Stimulated activated CD4-positive, alpha-beta T cell treated with anti-CD3 and anti-CD28 coated beads, Interleukin-15, amount 100 ng/mL, for 1 hour (primary cell): ENCODE results near the gene RPL29.

Source experiments
- DNase-seq, 2 donors: peaks; one replicate each; pipeline ENCODE4 v3.0.0-alpha.2; 2020; ENCODE audit warnings: low read depth in 1 of 2, low spot score in 1 of 2

Gene RPL29

DNA sequence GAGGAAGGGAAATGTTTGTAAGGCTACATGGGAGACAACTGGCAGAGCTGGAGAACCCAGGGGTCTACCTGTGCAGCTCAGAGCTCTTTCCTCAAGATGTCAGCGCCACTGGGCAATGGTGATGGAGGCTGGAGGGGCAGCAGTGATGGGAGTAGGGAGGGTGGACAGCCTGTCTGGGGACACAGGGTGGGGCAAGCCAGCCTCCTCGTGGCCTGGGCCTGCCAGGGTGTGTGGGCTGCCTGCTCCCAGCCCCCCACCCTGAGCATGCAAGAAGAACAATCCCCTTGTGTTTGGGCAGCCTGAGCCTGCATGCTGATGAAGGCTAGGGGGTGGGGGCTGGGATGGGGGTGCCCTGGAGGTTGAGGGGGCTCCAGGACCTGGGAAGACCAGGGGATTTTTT is 29.7 kb downstream of the RPL29 start:
- no peak for DNase-seq

DNA sequence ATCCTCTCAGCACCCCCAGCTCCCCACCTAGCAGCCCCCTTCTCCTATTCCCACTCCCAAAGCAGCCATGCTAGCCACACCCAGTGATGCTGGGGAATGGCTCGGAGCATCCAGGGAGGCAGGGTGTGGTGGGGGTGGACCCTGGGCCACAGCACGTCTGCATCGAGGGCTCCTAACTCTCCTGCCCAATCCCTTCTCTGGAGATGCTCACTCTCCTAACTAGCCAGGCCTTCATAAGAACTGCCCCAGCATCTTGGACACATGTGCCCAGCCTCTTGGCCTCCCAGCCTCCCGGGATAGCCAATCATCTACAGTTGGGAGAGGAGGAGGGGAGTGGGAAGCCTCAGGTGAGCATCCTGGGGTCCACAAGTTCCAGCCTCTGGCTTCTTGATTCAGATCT is 31.2 kb downstream of the RPL29 start:
- DNase-seq: no peak

DNA sequence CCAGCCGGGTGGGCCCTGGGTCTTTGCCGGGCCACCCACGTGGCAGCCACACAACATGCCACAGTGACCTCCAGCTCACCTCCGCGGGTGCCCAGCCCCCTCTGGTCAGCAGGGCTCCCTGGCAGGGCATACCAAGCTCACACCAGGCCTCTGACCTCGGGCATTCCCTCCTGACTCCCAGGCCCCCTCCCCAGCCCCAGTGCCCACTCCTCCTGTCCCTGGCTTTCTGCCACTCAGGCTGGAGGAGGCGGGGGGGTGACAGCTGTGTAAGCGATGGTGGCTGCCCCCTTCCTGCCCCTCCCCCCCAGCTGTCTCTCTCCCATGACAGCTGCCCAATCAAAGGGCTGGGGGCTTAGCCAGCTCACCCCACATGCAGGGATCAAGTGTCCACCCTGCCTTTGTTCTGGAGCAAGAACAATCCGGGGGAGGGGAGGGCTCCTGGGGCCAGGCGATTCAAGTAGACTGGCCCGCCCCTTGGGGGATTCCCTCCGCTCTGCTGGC is 31.7 kb downstream of the RPL29 start:
- no peak for DNase-seq

DNA sequence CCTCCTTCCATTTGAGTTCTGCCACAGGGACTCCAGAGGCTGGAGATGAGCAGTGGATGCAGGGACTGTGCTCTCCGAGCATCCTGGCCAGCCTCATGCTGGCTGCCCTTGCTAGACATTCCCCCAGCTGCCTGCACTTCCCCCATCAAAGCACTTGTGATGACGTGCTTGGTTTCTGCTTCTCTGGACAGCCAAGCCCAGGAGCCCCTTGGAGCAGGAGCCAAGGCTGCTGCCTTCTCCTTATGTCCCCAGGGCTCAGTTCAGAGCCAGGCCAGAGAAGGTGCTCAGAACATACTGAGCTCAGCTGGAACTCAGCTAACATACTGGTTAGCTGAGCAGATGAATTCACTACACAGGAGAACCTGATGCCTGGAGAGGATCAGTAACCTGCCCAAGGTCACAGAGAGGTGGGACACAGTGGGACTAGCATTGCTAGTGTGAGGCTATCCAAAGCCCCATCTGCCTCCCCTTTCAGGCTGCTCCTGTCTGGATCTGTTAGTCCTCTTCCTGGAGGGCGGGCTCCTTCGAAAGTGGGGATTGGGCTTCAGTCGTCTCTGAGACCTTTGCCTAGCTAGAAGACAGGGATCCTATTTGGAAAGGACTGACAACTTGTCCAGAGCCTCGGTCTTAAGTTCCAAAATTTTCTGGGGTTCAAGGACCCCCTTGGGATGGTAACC is 32.7 kb downstream of the RPL29 start:
- no peak for DNase-seq

DNA sequence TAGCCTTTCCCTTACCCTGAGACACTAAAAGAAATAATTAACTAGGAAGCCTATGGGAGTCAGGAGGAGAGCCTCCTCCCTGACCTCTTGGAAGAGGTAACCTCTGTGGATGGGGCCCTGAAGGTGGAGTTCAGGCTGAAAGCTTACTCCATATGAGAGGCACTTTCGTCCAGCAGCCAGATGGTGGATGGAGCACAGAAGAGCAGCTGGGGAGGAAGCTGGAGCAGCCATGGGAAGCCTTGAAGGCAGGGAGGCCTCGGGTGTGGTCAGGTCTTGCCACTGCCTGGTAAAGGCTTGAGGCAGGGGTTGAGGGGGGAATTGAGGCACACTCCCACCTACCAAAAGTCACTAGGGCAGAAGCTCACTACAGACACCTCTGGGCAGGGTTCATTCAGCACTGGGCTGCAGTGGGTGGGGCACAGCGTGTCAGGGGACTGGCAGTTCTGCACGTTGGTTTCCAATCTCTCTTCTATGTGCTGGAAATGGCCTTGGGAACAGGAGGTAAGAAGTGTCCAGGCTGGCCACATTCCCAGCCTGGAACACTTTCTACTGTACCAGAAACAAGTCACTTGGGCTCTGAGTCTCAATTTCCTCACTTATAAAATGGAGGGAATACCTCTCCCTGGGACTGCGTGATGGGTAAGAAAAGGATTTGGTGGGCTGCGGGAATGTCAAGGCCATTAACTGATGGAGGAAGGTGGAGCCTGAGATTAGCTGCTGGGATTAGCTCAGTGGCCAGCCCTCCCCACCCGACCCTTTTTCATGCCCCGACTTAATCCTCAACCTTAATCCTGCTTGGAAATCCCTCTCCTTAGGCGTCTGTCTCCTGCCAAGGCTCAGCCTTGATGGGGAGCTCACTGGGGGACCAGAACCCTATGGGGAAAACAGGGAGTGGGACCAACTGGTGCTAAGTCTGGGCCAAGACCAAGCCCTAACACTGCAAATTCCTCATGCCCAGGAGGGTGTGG is 33.8 kb downstream of the RPL29 start:
- DNase-seq: no peak

DNA sequence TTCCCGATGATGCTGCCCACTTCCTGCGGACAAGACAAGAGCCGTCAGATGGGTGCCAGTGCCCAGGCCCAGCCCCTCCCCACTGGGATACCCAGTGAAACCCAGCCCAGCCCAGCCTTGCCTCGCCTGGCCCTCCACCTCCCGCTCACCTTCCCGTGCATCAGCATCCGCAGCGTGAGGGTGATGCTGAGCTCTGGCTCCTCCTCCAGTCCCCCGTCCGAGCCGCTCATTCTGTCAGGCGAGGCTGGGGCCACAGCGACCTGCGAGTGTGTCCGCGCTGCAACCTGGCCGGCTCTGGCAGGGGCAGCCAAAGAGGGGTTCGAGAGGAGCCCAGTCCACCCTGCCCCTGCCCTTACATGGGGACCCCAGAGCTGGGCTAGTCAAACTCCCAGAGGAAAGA is 34.7 kb downstream of the RPL29 start:
- DNase-seq: no peak

DNA sequence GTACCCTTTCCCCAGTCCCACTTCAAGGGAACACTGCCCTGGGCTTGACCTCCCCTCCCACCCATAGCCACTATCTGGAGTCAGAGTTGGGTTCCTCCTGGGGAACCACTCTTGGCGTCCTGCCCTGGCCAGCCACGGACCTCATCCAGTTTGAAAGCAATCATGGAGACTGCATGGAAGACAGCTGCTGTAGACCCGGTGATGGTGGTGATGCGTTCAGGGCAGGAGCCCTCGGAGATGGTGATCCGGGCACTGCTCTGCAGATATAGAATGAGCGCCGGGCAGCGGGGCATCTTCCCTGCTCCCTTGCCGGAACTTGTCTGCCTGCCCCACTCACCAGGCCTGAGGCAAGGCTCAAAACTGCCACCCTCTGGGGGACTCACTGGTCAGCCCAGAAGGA is 35.3 kb downstream of the RPL29 start:
- no peak for DNase-seq

DNA sequence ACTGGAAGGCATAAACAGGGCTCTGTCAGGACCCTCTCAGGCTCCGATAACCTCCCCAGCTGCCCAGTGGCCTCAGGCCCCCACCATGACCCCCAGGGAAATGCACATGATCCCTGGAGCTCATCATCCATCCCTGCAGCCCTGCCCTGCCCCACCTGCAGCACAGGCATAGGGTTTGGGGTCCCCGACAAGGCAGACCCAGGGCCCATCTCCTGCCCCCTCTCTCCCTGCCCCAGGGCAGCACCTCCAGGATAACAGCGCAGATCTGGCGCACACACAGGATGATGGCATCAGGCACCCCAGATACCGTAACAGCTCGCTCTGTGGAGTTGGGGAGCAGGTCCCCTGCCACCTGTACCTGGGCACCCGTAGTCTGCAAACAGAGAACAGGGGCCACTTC is 36.0 kb downstream of the RPL29 start:
- no peak for DNase-seq

DNA sequence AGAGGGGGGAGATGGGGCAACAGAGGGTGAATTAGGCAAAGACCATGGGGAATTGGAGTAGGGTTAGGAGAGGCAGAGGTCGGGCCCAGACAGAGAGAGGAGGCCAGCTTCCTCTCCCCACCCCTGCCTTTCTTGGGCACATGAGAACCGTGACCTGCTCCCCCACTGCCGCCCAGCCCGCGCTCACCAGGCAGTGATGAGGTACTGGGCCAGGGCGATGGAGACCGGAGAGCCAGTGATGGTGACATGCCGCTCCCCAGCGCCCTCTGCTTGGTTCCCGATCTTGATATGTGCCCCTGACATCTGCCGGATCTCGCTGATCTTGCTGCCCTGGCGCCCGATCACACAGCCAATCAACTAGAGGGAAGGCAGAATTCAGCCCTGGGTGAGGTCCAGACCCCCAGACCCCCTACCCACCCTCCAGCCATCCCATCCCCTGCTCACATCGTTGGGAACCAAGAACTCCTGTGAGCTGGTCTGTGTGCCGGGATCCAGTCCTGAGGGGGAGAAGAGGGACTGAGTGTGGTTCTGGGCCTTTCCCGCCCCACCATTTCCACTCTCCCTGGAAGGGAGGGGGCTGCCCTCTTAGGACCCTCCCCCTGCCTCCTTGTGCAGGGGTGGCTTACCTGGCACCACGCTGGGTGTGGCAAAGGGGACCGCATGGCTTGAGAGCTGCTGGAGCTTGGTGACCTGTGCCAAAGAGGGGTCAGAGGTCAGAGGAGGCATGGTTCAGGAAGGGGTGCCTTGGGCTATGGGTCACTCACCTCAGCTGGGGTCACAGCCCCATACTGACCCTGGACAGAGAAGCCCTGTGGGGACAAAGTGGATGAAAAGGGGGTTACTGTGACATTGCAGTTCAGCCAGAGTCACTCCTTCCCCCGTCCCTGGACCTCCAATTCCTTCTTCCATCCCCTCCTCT is 36.8 kb downstream of the RPL29 start:
- DNase-seq: no peak

DNA sequence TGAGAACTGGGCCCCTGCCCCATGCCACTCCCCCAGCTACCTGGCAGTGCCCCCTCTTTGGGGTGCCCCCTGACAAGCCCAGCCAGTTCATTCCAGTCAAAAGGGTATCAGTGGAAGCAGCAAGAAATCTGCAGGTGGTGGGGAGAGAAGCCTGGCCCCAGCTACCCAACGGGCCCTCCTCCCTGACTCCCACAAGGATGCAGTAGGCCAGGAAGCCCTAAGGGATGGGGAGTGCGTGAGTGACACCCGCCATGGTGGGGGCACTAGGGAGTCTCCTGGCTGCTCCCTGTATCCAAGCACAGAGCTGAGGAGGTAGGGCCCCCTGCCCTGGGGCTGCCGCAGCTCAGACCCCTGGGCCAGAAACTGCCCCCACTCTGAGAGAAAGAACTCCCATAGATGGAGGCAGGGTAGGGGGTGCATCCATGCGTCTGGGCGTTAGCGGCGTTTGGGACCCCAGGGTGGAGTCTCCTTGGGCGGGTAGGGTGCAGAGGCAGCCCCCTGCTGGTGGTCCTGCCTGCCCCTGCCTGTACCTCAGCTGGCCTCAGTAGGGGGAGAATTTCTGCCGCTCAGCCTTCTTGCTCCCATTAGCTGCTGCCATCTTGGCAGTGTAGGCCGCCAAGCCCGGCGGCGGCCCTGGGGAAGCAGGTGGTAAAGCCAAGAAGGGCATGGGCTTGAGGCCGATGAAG is 38.0 kb downstream of the RPL29 start:
- no peak for DNase-seq

DNA sequence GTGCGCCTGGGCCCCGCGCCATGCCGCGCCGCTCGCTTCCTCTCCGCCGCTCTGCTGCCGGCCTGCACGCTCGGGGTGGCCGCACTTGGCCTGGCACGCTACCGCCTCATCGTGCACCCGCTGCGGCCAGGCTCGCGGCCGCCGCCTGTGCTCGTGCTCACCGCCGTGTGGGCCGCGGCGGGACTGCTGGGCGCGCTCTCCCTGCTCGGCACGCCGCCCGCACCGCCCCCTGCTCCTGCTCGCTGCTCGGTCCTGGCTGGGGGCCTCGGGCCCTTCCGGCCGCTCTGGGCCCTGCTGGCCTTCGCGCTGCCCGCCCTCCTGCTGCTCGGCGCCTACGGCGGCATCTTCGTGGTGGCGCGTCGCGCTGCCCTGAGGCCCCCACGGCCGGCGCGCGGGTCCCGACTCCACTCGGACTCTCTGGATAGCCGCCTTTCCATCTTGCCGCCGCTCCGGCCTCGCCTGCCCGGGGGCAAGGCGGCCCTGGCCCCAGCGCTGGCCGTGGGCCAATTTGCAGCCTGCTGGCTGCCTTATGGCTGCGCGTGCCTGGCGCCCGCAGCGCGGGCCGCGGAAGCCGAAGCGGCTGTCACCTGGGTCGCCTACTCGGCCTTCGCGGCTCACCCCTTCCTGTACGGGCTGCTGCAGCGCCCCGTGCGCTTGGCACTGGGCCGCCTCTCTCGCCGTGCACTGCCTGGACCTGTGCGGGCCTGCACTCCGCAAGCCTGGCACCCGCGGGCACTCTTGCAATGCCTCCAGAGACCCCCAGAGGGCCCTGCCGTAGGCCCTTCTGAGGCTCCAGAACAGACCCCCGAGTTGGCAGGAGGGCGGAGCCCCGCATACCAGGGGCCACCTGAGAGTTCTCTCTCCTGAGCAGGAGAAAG is 39.6 kb downstream of the RPL29 start:
- DNase-seq: no peak

DNA sequence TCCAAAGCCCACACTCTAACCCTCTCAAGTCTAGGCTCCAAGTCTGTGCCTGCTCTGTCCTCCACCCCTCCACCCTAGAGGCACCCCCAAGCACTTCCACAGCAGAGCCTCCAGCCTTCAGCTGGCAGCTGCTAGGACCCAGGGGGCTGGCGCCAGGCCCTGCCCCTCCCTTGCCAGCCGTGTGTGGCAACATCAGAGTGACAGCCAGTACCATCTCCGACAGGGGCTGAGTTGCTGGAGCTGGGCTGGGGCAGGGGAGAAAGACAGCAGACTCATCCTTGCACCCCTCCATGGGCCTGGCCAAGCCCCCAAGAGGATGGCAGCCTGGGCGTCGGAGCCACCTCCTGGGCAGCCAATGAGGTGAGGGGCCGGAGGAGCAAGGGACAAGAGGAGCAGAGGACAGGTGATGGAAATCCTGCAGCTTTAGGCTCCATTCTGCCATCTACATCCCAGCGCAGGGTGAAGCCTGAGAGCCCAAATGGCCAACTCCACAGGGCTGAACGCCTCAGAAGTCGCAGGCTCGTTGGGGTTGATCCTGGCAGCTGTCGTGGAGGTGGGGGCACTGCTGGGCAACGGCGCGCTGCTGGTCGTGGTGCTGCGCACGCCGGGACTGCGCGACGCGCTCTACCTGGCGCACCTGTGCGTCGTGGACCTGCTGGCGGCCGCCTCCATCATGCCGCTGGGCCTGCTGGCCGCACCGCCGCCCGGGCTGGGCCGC is 40.4 kb downstream of the RPL29 start, which contains the start of gene GPR62:
Gene GPR62, plus strand, starts transcription at position 207 of the 718 bp plus-strand sequence. Its CDS starts 272 bp downstream, at position 479.
- DNase-seq: no peak

DNA sequence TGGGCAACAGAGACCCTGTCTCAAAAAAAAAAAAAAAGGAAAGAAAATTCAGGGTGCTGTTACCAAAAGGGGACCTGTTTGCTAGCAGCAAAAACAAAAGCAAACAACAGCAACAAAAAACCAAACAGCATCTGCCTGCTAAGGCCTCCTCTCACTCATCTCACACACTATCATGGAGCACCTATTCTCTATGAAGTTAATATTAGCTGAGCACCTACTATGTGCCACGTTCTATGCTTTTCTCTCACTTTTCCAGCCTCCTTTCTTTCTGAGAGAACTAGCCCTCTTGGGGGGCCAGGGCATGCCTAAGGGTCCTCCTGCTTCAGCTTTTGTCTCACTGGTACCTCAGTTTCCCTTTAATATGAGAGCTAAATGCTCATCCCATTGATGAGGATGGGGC is 41.0 kb downstream of the RPL29 start:
- no peak for DNase-seq

DNA sequence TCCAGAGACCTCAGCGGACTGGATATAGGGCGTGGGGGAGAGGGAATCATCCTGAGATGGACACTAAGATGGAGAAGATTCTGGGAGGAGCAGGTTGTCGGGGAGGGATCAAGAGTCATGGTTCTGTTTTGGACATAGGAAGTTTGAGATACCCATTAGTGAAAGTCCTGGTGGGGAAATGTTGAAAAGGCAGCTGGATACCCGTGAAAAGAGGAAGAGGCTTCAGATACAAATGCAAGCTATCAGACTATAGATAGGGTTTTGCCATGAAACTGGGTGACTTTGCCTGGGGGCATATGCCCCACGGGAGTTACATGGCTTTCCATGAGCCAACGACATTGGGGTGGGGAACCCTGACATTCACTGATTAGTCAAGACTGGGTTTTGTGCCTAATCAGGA is 41.6 kb downstream of the RPL29 start:
- DNase-seq: no peak

DNA sequence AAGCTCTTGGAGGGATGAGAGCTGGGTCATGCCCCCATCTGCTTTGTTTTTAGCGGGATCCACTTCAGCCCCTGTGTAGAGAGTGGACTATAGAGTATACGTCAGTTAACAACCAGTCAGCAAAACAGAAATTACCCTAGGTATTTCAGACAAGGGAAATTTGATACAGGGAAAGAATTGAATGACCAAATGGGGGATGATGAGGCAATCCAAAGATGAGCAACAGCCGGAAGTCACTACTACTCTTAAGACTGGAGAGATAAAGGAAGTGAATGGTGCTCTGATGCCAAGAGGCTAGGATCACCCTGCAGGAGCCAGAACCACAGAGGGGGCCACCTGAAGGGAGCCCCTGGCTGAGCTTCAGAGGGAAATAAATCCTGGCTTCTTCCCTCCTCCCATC is 42.2 kb downstream of the RPL29 start:
- DNase-seq: no peak

DNA sequence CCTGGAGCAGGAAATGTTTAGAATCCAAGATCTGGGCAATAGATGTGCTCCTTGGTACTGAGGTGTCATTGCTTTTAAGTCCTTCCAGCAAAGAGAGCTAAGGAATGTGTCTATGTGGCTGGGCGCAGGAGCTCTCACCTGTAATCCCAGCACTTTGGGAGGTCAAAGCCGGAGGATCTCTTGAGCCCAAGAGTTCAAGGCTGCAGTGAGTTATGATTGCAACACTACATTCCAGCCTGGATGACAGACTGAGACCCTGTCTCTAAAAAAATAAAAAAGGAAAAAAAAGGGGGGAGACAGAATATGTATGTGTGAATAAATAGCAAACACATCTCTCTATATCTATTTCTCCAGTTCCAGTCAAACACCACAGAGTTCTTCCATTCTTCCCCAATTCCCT is 44.8 kb downstream of the RPL29 start:
- DNase-seq: no peak

DNA sequence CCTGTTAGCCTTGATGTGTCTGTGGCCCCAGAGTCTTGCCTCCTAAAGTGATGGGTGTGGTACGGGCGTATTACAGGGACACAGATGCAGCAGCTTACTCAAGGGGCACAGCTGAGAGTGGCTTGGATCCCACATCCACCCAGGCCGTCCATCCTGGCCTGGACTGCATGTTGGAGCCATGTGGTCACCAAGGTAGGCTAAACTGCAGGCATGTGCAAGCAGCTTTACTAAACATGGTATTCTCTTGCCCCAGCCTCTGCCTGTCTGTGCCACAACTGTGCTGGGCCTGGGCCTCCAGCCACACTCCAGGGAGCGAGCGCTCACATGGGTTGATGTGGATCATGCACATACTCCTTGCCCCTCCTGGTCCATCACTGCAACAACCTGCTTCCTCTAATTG is 46.6 kb downstream of the RPL29 start:
- DNase-seq: no peak

DNA sequence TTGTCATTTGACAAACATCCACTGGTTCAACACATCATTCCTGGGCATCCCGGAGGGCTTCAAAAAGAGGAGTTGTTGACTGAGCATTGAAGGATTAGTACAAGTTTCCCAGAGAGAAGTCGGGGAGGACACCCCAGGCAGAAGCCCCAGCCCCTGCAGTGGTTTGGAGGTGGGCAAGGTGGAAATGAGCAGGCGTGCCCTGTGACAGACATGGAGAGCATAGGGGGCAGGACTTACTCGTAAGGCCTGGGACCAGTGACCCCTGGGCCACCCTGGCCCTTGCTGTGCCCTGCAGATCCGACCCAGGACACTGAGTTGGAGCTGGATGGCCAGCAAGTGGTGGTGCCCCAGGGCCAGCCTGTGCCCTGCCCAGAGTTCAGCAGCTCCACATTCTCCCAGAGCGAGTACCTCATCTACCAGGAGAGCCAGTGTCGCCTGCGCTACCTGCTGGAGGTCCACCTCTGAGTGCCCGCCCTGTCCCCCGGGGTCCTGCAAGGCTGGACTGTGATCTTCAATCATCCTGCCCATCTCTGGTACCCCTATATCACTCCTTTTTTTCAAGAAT is 47.6 kb downstream of the RPL29 start:
- DNase-seq: no peak
